Amniotic epithelial cell (primary cell): ENCODE data around the gene CFAP77.

ENCODE experiments used
- DNase-seq: peaks from one replicate; pipeline ENCODE4 v3.0.0-alpha.2; 2010; ENCODE audit warnings: low read depth

CFAP77 gene

DNA sequence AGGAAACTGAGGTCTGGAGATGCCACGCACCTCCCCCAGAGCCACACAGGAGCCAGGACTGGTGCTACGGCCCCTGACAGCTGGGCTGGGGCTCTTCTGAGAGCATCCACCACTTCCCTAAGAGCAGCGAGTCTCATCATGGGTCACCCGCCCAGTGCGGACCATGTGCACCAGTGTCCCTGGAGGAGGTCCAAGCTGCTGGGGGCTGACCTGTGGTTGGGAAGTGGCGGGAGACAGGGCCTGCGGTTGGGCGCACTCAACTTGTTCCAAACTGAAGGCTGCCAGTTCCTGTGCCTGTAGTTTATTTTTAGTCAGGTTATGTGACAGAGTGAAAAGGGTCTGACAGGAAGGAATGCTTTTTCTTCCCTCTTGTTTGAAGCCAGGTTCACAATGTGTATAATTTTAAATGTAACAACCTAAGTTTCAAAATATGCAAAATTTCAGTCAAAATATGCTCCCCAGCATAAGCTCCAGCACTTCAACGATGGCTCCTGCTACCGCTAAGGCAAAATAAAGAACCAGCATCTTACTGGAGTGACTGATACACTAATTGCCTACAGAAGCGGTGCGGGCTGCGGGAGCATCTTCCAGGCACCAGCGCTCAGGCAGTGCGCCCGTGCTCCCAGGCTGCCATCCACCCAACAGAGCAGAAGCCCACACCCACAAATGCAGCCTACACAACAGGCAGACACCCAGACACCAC lies 187.2 kb downstream of the CFAP77 start:
- DNase-seq: no peak

DNA sequence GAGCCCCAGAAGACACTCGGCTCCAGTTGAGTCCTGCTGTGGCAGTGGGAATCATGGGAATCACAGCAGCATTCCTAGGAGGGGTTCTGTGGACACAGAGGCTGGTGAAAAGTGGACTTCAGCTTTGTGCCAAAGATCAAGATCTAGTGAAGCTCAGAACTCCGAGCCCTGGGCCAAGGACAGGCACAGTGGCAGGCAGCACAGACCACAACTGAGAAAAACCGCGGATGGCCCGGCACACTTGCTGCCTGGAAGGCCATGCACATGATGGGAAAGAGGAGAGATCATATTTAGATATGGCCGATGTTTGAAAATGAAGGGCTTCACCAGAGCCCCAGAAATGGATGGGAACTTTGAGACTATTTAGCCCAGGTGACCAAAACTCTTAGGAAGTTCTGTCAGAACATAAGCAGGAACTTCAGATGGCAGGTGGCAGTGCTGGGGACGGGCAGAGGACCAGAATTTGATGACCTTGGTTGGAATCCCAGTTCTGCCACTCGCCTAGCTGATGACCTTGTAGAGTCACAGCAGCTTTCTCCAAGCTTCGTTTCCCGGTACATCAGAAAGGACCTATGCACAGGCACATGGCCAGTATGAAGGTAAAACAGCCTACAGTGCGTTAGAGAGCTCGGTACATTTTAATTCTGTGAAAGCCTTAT lies 190.4 kb downstream of the CFAP77 start:
- no peak for DNase-seq

DNA sequence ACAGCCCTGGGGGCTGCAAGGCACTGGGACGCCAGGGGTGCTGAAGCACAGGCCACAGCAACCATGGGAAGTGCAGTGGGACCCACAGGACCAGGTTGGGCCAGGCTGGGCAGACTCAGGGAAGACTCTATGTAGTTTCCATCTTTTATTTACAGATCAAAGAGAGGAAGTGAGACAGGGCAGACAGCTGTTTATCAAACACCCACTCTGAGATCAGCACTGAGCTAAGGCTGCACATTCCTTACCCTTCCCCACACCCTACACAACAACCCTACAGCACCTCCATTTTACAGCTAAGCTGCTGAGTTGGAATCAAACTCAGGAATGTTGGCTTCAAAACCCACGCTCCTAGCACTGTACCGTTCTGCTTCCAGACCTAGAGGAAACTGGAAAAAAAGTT lies 192.2 kb downstream of the CFAP77 start:
- DNase-seq: peak; percentile 30

DNA sequence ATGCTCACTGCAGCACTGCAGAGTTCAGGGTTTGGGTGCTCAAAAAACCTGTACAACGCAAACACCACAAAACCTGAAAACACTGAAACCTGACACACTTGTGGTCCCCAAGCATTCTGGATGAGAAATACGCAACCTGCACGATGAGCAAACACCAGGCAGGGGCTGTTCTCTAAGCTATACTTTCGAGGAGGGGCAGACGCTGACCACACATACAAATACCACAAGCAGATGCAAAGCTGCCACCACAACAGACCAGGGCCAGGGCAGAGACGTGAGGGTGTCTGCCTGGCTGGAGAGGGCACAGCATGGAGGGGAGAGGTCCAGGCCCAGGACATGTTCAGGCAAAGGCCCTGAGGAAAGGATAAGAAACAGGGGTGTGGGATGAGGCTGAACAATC lies 195.4 kb downstream of the CFAP77 start:
- no peak for DNase-seq

DNA sequence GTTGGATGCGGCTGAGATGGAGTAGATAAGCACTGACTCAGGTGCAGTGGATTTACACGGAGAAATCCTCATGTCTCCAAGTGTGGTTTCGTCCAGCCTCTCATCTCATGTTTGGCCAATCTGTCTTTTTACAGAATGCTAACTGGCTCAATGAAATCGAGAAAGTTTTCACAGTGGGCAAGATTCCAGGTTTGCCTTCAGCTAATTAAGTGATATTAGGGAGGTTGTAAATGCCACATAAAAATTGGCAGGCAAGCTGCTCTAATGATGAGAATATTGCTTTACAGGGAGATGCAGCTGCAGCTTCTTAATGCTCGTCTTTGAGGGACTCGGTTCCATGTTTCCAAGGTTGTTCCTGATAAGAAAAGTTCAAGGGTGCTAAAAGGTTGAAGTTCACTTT lies 196.1 kb downstream of the CFAP77 start:
- DNase-seq: no peak

DNA sequence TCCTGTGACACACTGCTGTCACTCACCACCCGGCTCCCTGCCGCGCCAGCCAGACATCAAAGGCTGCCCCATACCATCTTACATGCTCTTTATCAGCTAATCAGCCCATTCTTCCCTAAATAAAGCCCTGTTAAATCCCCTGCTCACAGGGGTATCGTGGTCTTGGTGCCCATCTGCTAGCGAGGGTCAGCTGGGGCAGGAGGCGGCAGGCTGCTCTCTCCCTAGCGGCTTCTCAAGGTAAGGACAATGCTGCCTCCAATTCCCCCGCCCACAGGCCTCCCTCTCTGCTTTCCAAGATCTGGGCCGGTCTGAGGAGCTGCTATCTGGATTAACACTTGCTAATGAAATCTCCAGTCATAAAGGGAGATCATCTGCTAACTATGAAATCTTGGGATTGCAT lies 199.2 kb downstream of the CFAP77 start:
- no peak for DNase-seq

DNA sequence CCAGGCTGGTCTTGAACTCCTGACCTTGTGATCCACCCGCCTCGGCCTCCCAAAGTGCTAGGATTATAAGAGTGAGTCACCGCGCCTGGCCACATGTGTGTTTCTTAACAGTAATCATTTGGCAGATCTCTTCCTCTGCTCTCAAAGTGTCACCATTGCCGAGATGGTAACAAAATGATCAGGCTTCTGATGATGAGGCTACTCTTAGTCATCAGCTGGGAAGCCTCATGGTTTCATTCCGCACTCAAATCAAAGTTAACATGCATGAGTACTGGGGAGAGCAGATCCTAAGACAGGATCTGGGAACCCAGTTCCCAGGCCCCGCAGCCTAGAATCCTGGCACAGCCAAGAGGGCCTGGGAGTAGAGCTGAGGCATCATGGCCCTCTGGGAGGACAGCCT lies 199.8 kb downstream of the CFAP77 start:
- DNase-seq: peak; percentile 90

DNA sequence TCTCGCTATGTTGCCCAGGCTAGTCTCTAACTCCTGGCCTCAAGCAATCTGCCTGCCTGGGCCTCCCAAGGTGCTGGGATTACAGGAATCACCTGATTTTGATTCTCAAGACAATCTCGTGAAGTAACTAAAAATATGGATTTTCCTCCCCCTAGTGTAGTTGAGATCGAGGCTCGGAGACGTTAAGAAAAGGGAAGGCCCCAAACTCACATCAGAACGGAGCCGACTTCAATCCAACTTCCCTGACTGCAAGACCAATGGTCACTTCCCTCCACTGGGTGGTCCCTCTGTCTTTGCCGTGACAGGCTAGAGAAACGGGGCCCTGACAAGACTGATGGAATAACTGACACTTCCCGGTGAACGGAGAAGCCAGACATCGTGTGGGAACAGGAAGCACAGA lies 200.7 kb downstream of the CFAP77 start:
- DNase-seq: no peak

DNA sequence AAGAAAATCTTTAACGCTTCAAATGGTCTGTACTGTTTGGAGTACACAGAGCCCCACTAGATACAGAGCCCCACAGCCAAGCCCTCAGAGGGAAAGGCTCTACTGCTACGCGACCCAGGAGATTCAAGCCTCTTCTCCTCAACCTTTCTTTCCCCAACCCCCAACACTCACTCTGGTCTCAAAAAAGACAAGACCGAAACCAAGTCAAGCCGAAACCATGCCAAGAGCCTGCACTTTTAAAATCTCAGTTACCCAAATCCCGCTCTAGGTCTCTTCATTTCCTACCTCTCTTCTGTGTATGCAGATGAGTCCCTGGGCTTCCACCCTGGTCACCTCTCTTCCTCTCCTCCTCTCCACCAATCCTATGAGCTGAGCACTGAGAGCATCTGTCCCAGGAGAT lies 204.3 kb downstream of the CFAP77 start:
- DNase-seq: no peak

DNA sequence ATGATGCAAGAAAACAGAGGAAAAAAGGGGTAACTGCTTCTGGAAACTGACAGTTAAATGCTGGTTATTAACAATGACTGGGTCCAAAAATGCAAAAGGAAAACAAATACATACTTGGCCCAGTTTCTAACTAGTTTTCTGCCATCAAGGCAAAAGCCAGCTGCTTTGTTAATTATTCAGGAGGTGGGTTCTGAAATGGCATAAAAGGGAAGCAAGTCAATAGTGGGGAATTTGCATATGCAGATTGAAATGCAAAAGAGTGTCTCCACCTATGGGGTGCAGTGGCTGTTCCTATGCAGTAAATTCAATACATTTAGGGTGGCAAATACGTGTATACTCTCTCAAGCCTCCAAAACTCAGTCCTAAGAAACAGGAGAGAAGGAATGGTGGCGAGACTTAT lies 205.8 kb downstream of the CFAP77 start:
- DNase-seq: no peak

DNA sequence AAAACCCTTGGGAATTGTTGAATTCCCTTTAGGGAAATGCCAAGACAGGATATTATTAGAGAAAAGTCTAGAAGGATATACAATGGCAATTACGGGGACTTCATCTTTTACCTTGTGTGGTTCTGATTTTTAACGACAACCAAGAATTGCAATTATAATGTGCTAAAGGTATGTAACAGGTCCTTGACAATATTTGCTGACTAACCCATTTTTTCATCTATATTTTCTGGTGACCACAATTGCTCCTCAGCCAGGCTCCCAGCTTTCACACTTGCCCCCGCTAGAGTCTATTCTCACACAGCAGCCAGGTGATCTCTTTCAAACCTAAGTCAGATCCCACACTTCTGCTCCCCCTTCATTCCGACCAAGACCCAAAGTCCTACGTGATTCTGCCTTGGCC lies 206.7 kb downstream of the CFAP77 start:
- no peak for DNase-seq

DNA sequence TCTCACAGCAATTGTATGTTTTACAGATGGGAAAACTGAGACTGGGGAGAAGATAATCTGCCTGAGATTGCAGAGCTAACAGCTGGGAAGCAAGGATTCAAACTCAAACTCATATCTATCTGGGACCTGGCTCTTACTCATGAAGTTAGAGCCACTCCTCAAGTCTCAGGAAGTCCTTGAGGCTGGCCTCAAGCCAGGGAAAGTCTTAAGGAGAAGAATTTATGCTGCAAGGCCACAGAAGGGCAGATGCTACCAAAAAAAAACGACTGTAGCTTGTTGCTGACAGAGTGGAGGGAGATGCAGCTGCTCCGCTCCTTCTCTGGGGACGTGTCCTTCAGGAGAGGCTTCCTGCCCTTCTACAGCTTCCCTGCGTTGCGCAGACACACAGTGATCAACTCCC lies 212.1 kb downstream of the CFAP77 start:
- DNase-seq: peak; percentile 62
